Ramos (cell line): ENCODE results near the gene DMAP1.
"Not testable (repeated sequence)": the region's sequence is repeated elsewhere in the genome, so short reads cannot be mapped to it uniquely, and the experiment has no call there.

Source experiments
- in situ Hi-C: fragments of 300-500 bp; cut with MboI; formaldehyde crosslinking; loops from one replicate; pipeline ENCODE4 v1.14.3; 2022; ENCODE audit warnings: low sequenced_read_pairs; ENCODE audit not compliant: unreplicated experiment

Gene DMAP1, protein sequence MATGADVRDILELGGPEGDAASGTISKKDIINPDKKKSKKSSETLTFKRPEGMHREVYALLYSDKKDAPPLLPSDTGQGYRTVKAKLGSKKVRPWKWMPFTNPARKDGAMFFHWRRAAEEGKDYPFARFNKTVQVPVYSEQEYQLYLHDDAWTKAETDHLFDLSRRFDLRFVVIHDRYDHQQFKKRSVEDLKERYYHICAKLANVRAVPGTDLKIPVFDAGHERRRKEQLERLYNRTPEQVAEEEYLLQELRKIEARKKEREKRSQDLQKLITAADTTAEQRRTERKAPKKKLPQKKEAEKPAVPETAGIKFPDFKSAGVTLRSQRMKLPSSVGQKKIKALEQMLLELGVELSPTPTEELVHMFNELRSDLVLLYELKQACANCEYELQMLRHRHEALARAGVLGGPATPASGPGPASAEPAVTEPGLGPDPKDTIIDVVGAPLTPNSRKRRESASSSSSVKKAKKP

DNA sequence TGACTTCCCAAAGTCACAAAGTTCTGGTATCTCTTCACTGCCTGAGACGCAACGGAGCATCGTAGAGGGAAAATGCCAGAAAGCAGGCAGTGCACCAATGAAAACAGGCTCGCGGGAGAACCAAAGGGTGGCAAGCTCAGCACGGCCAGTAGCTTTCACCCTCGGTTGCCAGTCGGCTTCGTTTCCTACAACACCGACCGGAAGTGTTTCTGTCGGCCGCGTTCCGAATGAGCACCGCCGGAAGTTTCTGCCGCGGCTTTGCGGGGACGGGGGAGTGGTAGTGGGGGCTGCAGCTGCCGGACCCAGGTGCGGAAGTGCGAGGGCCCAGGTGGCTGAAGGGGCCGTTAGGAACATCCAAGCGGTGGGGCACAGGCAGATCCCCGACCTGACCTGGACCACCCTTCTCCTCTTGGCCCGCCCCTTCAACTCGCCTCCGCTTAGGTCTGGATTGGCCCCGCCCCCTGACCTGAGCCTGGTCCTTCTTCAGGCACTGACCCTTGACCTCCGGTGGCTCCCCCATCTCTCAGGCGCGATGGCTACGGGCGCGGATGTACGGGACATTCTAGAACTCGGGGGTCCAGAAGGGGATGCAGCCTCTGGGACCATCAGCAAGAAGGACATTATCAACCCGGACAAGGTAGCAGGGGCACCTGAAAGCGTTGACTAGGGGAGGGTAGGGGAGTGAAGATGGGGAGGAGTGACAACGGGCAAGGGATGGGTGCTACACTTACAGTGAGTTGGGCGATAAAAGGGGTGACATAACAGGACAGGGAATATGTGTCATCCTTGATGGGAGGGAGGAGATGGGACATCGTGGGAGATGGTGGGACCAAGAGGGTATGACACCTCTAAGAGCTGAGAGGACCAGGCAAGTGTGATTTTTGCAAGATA, at the start of gene DMAP1:
TSS of gene DMAP1 (plus strand) at position 250 of the 891 bp plus-strand sequence. CDS start at position 533, 283 bp downstream.
- in situ Hi-C loops = no loop called here

GRCh38 chr1:44168520-44169098, 44.7 kb upstream of the DMAP1 start:
- in situ Hi-C loops = no loop called here

DNA sequence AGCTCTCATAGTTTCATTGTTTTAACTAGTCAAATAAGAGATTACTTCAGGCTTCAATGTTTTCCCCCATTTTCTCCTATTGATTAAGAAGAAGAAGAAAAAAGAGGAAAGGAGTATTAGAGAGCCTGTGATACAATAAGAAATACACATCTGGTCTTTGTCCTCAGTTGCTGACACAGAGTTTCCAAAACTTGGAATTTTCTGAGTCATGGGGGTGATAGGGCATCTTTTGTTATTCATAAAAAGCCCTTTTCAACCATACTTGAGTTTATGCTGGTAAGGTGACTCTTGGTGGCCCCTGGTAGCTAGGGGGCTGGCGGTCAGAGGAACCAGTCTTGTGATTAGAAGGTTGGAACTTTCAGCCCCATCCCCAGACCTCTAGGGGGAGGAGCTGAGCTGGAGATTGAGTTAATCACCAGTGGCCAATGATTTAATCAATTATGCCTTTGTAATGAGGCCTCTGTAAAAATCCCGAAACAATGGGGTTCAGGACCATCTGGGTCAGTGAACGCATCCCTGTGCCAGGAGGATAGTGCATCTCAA, 42.9 kb upstream of the DMAP1 start:
- in situ Hi-C loops = no loop called here

DNA sequence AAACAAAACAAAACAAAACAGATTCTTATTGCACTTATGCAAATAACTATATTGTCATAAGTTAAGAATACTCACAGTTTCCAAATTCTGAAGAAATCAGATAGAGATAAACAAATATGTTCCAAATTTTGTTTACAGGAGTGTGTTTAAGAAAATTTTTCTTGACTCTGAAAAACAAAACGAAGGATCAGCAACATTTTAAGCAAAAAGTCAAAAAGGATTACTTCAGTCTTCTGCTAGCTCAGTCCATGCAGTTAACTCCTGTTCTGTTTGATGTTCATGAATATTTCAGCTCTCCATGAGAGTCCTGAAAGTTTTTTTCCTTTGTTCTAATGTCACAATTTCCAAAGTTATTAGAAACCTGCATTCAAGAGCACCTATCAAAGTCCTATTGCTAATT, 38.6 kb upstream of the DMAP1 start:
- in situ Hi-C loops = no loop called here

GRCh38 chr1:44200336-44200735, 12.9 kb upstream of the DMAP1 start:
- in situ Hi-C loops = no loop called here

DNA sequence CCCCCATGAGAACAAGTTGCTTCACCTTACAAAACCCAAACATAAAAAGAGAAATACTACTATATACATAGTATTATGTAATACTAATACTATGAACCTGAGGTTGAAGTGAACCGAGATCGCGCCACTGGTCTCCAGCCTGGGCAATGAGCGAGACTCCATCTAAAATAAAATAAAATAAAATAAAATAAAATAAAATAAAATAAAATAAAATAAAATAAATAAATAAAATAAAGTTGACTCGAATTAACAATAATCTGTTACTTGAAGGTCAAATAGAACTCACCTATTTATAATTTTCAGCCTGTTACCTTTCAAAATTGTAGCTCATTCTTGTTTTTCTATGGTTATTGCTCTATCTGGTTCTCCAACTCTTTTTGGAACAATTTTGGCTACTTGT, 6.7 kb upstream of the DMAP1 start:
- in situ Hi-C loops = not testable (repeated sequence)

DNA sequence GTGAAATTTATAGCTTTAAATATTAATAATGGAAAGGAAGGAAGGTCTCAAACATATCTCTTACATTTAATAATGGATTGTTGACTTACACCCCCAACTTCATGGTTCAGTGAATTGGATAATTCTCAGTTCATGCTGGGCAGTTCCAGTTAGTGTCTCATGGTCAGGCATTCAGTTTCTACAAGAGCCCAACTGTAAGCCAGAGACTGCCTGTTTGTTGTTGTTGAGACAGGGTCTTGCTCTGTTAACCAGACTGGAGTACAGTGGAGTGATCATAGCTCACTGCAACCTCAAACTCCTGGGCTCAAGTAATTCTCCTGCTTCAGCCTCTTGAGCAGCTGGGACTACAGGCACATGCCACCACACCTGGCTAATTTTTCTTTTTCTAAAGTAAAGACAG, 5.0 kb upstream of the DMAP1 start:
- in situ Hi-C loops = no loop called here

- in situ Hi-C loops = no loop called here
Observed at GRCh38 chr1:44210595-44210994, 2.7 kb upstream of the DMAP1 start.

DNA sequence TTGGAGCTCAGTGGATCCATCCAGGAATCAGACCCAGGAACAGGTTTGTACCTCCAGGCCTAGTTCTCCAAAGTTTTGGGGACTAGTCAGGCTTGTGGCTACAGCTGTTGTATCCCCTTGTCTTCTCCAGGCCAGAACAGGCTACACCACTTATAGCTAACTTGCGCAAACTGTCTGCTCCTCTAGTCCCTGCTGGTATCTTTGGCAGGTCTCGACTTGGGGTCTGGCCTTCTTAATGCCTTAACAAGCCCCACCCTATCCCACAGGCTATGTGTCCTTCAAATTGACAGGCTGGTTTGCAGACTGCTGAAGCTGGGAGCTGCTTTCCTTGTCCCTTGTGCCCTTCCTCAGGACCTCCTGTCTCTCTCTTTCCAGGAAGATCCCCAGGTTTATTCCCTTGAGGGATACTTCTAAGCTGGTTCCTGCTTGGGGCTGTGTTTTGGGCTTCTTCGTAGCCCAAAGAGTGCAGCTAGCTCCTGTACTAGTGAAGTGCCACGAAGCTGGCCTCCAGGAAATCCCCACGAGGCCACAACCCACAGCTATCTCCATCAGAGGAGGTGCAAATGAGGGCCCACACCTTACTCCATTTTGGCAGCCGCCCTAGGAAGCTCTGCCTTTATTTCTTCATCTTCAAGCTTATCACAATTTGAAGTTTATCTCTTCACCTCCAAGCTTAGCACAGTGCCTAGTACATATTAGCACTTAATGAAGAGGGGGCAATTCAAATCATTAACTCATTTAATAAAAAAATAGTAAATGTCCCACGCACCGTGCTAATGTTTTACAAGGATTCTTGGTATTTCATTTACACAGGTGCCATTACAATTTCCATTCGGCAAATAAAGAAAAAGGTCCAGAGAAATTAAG, 683 bp upstream of the DMAP1 start:
- in situ Hi-C loops = no loop called here

GRCh38 chr1:44217809-44218410, 4.6 kb downstream of the DMAP1 start:
- in situ Hi-C loops = no loop called here

GRCh38 chr1:44218503-44219300, 5.4 kb downstream of the DMAP1 start:
- in situ Hi-C loops = no loop called here

DNA sequence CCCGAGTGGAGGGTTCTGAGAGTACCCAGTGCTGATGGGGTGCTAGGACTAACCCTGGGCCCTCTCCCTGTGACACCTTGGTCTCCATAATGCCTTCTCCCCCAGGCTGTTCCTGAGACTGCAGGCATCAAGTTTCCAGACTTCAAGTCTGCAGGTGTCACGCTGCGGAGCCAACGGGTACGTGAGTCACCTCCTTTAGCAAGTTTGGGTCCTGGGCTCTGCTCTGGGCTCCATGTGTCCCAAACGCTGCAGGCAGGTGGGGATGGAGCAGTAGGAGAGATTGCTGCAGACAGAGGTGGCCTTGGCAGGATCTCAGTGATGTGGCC, 6.0 kb downstream of the DMAP1 start:
- in situ Hi-C loops = no loop called here

DNA sequence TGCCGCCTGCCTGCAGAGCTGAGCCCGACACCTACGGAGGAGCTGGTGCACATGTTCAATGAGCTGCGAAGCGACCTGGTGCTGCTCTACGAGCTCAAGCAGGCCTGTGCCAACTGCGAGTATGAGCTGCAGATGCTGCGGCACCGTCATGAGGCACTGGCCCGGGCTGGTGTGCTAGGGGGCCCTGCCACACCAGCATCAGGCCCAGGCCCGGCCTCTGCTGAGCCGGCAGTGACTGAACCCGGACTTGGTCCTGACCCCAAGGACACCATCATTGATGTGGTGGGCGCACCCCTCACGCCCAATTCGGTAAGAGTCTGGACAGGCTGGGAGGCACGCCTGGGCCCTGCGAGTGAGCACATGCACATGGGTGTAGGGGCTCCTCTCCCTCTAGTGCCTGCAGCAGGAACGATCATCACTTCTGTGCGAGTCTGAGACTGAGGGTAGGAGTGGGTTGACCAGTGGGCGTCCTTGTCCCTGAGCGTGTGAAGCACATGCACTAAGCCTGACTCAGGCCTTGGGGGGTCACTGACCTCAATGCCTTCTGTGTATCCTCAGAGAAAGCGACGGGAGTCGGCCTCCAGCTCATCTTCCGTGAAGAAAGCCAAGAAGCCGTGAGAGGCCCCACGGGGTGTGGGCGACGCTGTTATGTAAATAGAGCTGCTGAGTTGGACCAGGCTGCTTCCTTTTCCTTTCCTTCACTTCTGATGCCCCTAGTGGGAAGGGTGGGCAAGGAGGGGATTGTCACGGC, 6.9 kb downstream of the DMAP1 start:
- in situ Hi-C loops = loop anchor here (10.0 kb wide), 1 partner anchor 375 kb away; no protein-coding TSS in a partner anchor

- in situ Hi-C loops = loop anchor here (10.0 kb wide), 1 partner anchor 374 kb away; no protein-coding TSS in a partner anchor
Observed at GRCh38 chr1:44220755-44221154, 7.5 kb downstream of the DMAP1 start.

DNA sequence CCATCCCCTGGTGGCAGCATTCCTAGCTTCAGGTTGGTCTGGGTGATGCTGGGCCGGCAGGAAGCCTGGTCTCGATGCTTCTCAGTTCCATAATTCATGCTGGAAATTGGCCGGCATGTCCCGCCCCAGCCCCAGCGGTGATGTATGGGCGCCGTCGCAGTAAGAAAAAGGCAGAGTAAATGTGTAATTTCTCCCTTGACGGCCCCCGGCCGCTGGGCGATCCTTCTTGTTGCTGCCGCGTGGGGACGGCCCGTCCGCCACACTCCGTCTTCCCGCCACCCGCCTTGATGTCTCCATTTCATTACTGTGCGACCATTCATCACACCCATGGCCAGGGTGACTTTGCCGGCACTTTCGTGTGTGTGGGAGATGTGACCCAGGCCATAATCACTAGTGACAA, 8.5 kb downstream of the DMAP1 start:
- in situ Hi-C loops = loop anchor here (10.0 kb wide), 1 partner anchor 373 kb away; no protein-coding TSS in a partner anchor

DNA sequence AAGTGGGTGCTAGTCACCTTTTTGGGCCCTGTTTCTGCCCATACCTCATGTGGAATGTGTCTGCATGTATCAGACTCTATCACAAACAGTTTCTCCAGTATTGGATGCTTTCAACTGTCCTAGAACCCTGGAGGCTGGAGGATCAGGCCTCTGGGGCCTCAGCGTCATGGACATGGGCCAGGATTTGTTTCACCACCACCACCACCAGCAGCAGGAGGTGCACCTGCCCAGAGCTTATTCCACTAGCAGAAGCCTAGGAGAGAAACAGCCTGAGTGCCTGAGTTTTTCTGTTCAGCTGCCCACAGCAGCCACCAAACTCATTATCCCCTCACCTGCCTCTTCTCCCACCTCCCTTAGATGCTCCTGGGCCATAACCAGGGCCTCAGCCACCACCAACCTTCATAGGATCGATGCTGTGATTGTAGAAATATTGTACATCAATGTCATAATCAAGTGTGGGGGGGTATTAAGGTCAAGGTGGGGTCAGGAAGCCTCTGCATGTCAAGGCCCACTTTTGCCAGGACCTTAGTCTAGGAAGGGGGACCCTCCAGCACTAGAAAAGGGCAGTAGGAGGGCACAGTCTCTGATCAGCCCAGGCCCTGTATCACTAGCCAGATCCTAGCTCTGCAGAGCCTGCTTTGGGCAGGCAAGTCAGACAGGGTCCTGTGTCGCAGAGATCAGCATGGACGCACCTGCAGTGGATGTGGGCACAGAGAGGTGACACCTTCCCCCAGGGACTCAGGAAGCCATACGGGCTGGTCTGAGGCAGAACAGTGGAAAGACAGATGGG, 9.3 kb downstream of the DMAP1 start:
- in situ Hi-C loops = loop anchor here (10.0 kb wide), 1 partner anchor 372 kb away; no protein-coding TSS in a partner anchor

DNA sequence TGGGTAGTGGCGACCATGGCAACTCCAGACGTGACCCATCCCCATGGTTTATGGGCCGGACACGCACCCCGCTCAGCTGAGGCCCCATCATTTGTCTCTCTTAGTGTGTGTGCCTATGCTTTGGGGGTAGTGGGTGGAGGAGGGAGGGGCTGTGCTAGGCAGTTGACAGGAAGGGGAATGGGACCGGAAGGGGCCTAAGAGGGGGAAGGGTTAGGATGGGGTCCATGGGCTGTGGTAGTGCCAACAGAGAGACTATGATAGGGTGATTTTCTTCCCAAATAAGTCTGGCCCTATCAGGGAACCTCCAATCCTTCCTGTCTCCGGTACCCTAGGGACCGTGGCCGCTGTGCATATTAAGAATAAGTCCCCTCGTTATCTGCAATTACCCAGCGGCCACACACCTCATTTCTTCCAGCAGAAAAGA, 9.9 kb downstream of the DMAP1 start:
- in situ Hi-C loops = loop anchor here (10.0 kb wide), 1 partner anchor 372 kb away; no protein-coding TSS in a partner anchor
